ENCODE data around the gene DGAT2.

Gene DGAT2

DNA sequence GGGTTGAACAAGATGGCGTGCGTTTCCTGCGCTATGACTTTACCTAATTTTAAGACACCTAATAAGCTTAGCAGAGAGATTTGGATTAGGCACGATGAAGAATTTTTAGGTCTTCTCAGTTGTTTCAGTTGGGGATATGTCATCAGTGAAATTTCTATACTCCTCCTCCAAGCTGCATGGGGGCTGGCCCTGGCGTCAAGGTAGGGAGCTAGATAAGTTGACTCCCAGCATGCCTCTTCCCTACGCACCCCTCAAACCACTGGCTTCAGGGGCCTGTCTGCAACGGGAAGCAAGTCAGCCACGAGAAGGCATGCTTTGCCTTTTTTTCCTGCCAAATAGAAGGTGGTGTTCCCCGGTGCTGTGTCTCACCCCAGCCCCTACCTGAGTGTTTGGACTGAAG, 13.3 kb downstream of the DGAT2 start:
- no peak for DNase-seq

DNA sequence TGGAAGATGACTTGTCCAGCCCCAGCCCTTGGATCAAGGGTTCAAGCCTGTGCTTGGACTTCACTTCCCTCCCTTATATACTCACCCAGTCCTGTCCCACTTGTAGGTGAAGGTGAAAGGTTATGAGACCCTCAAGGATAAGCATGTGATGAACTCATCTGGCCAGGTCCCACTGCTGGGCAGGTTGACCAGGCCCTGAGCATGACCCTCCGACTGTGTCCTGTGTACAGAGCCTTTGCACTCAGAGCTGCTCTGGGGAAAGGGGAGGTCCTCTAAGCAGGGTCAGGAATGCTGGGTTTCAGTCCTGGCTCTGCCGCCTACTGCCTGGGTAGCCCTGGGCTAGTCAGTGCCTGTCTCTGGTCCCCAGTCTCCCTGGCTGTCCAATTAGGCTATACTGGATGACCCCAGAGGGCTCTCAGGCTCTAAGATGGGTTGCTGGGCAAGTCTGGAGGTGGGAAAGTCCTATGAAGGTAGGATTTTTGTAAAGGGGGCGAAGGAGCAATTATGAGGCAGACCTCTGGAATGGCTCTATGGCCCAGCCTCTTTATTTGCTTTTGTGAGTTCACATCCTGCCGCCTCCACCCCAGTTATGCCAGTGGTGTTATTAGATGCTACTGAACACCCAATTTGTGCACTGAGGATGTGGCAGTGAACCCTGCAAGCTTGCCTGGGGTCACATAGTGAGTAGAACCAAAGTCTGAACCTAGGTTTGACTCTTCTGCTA, 14.1 kb downstream of the DGAT2 start:
- DNase-seq: no peak

DNA sequence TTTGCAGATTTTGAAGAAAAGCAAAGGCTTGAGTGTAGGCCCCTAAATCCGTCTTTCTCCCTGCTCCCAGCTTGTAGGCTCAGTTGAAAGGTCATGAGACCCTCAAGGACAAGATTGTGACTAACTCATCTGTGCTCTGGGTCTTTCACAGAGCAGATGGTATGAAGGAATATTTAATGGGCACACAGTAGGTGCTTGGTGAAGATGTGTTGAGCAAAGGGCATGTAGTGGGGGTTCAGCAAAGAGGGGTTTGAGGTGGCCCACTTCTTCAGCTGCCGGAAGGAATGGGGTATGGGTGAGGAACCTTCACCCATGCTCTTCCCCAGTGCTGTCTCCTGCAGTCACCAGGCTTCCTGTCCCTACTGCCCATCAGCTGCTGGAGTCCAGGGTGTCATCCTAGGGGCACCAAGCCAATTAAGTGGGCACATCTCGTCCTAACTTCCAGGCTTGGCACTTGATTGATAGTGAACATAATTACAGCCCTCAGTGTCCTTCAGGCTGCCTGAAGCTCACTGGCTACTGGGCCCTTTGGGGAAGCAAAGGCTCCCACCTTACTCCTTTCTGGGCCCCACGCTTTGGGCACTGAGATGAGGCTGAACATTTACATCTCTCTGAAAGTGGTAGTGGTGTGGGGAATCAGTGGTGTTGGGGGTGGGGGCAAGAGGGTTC, 15.0 kb downstream of the DGAT2 start:
- no peak for DNase-seq

DNA sequence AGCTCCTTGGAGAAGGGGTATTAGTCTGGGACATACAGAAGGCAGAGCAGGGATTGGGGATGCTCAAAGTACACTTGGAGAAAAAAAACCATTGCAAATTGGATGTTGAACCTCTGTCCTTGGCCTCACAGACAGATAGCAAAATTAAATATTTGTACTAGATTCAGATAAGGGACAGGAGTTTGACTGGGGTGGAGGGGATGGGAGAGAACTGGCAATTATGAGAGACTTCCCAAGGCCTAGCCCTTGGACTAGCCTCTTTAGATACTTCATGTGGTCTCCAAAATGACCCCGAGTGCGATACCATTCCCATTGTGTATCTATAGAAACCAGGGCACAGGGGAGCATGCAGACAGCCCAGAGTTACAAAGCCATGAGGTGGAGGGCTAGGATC, 15.5 kb downstream of the DGAT2 start:
- DNase-seq: no peak

DNA sequence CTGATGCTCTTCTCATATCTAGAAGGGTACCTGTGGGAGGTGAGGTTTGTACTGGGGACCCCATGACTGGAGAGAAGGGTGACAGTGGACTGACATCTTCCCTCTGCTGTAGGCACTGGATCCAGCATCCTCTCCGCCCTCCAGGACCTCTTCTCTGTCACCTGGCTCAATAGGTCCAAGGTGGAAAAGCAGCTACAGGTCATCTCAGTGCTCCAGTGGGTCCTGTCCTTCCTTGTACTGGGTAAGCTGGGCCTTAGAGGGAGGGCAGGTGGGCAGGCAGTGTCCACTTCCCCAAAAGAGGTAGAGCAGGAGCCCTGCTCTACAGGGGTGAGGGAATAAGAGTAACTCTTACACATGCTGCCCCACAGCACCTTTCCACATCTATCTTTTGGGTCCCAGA, 15.9 kb downstream of the DGAT2 start:
- no peak for DNase-seq

DNA sequence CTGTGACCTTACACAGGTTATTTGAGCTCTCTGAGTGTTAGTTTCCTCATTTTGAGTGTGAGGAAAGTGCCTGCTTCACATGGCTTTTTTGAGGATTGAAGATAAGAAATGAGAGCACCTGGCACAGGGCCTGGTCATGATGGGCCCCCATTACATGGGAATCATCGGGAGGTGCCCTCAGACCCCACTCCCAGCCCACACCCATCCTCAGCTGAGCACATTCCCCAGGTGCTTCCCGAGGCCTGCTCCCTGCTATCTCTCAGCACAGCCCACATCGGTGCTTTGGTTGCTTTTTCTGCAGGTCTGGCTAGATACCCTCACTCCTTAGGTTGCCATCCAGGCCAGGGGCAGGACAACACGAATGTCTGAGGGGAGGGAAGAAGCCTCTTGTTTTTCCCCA, 16.6 kb downstream of the DGAT2 start:
- no peak for DNase-seq

DNA sequence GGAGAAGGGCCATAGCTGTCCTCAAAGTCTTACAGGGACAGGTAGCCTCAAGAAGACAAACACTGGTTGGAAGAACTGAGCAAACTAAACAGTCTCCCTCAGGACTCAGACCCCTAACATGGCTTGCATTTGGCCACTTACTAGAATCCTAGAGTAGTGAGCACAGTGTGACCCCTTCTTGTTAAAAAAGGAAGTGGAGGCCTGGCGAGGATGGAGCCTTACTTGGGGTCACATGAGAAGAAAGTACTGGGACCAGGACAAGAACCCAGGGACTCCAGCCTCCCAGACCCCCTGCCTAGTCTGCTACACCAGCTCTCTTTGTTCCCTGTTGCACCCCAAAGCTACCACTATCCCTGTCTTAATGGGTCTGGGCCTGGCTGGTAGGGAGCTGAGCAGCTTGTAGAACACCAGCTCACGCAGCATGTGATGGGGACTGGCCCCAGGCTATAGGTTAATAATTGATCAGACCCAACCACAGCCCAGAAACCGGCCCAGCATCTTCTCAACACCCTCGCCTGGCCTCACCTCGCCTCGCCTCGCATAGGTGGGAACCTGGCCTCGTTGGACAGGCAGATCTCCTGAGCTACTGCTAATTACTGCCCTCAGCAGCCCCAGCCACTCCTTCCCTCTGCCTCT, 17.6 kb downstream of the DGAT2 start:
- DNase-seq: no peak

DNA sequence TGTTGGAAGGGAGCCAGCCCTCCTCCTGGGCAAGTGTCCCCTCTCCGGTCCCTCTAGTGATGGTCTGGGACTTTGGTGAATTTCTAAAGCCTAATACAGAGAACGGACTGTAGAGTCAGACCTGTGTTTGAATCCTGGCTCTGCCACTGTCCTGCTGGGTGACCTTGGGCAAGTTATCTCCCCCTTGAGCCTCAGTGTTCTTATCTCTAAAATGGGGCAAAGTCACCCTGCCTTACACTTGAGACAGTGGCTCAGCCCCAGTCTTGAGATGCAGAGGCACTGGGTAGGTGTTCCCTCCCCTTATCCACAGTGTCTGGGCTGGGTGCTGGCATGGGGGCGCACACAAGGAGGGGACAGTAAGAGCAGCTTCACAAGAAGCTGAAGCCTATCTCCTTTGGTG, 20.9 kb downstream of the DGAT2 start:
- no peak for DNase-seq

DNA sequence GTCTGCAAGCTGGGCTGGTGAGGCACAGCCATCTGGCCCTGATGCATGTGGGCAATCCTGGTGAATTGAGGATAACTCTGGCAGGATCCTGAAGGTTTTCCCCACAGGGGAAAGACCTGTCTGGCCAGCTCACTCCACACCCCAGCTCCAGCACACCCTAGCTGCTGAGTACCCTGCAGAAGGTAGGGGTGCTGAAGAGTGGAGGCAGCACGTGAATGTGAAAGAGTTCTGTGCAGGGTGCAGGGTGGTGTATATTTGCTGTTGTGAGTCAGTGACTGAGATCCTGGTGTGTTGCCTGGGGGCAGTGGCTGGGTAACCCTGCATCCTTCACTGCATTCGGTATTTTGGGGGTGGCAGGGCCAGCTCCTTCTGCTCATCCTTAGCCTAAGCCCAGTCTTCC, 22.4 kb downstream of the DGAT2 start:
- no peak for DNase-seq

DNA sequence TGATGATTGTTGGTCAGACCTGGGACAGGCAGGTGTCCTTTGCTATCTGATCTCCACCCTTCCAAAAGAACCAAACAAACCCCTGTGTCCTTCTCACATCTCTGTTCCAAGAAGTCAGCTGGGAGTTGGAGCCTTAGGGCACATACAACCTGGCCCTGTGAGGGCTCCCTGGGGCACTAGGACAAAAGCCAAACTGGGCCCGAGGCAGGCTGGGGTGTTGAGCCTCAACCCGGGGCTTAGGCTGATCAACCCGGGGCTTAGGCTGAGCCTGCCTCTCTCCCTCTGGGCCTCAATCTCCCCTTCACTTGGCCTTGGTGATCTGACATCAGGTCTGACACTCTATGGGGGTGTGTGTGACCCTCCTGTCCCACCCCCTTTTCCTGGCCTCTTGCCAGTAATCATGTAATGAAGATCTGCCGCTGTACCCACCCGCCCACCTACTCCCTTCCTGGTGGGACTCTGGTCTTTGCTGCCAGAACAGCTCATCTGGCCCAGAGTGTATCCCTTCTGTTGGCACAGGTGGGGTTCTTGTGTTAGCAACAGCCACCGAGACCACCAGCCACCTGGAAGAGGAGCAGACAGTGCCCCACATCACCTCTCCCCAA, 23.7 kb downstream of the DGAT2 start:
- DNase-seq: no peak

DNA sequence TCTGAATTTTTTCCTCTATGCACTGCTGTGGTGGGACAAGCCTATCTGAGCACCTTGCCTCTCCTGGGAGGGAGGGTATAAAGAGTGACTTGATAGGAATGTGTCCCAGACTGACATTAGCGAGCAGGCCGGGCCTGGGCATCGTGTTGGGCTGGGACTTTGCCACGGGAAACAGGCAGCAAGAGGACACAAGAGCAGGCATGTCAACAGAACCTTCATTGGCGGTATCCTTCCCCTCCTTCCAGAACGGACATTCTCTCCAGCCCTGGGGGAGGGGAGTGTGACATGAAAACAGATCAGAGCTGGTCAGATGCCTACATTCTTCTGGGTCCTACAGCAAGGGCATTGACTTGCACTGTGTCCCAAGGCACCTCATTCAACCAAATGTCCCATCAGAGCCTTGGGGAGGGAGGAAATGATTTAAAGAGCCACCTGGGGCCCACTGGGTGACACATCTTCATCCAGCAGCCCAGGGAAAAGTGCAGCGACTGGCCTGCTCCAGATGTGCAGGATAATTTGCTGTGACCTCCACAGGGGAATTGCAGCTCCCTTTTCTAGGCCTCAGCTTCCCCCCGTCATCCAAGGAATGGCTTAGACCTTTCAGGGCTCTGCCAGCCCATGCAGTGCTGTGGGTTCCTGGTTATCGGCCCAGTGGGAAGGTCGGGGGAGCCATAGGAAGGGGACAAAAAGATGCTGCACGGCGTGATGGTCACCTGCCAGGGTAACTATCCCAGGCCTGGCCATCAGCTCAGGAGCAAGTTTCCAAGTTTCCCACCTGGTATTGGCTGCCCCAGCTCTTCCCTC, 24.6 kb downstream of the DGAT2 start:
- DNase-seq: no peak

DNA sequence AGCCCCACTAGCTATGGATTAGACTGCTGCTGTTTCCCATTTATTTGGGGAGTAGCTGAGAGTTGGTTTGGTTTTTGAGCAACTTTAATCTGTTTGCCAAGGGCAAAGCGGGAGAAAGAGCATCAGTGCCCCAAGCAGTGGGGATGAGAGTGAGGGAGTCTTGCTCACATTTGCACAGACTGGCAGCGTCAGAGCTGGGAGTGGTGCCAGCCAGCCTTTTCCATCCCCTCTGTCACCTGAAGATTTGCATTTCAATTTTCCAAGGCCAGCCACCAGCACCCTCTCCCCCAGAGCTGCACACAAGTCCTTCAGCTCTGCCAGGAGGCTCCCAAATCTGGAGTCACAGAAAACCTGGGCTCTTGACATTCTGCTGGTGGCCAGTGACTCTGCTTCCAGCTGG, 25.4 kb downstream of the DGAT2 start:
- no peak for DNase-seq

DNA sequence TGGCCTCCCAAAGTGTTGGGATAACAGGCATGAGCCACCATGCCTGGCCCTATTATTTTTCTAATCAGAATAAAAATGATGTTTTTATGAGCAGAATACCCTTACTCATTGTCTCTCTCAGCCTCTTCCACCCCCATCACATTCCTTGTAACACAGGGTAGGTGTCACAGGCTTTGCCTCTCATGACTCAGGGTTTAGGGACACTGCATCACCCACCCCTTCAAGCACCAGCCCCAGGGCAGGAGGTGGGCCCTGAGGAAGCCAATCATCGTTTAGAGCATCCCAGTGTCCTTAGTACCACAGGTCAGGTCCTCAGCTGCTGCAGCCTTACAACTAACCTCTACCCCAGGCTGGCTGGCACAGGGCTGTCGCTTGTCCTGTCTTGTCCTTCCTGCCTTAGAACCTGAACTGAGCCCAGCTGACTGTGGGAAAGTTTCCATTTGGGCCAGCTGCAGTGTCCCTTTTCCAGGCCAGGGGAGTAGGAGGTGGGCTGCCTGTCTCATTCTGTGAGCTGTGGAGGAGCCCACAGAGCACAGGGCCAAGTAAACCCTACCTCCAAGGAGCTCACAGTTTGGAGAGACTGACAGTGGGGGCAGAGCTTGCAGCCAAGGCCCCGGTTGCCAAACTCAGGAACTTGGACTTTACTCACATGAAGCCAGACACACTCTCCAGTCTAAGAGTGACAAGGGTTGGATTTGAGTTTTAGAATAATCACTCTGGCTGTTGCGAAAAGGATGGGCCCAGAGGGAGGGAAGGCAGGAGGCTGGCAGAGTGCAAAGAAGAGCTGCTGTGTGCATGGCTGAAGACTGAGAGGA, 26.9 kb downstream of the DGAT2 start:
- DNase-seq: no peak

DNA sequence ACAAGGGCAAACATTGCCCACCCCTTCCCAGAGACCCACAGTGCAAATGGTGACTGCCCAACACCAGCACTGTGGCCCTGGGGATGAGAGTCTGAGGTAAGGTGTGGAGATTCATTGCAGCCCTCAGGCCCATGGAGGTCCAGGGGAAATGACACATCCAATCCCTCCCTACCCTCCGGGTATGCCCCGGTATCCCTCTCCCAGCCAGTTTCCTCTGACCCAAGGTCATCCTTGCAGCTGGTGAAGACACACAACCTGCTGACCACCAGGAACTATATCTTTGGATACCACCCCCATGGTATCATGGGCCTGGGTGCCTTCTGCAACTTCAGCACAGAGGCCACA, 27.5 kb downstream of the DGAT2 start:
- no peak for DNase-seq

DNA sequence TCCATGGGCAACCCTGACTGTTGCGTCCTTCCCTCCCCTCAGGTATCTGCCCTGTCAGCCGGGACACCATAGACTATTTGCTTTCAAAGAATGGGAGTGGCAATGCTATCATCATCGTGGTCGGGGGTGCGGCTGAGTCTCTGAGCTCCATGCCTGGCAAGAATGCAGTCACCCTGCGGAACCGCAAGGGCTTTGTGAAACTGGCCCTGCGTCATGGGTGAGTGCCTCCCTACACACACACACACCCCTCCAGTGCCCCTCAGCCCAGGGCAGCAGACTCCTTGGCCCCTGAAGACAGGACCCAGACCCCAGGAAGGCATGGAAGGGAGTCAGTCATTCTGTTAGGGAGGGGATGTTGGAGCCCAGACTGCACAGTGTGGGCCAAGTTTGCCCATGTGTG, 28.5 kb downstream of the DGAT2 start:
- no peak for DNase-seq

DNA sequence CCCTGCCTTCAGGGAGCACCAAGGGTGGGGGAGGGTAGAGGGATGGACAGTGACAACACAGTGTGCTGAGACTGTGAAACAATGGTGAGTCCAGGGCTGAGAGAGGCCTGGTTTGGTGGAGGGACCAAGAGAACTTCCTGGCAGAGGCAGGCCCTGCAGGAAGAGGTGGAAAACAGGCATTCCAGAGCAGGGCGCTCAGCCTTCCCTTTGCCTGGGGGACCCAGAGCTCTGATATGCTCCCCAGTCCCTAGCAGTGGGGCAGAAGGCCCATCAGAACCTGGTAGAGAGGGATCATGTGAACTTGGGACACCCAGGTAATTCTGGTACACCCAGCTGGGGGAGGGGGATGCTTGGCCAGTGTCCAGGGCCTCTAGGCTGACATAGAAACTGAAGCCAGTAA, 29.2 kb downstream of the DGAT2 start:
- DNase-seq: no peak

DNA sequence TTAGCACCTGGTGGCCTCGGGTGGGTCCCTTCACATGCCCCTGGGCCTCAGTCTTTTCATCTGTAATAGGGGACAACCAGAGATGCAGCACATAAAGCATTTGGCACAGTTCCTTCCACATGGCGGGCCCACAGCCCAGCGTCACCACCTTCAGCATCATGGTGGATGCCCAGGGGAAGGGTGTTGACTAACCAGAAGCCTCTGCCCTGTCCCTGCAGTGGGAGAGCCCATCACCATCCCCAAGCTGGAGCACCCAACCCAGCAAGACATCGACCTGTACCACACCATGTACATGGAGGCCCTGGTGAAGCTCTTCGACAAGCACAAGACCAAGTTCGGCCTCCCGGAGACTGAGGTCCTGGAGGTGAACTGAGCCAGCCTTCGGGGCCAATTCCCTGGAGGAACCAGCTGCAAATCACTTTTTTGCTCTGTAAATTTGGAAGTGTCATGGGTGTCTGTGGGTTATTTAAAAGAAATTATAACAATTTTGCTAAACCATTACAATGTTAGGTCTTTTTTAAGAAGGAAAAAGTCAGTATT, 31.6 kb downstream of the DGAT2 start:
- DNase-seq: no peak

DNA sequence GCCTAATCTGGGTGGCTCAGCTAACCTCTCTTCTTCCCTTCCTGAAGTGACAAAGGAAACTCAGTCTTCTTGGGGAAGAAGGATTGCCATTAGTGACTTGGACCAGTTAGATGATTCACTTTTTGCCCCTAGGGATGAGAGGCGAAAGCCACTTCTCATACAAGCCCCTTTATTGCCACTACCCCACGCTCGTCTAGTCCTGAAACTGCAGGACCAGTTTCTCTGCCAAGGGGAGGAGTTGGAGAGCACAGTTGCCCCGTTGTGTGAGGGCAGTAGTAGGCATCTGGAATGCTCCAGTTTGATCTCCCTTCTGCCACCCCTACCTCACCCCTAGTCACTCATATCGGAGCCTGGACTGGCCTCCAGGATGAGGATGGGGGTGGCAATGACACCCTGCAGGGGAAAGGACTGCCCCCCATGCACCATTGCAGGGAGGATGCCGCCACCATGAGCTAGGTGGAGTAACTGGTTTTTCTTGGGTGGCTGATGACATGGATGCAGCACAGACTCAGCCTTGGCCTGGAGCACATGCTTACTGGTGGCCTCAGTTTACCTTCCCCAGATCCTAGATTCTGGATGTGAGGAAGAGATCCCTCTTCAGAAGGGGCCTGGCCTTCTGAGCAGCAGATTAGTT, 32.3 kb downstream of the DGAT2 start:
- DNase-seq: no peak

DNA sequence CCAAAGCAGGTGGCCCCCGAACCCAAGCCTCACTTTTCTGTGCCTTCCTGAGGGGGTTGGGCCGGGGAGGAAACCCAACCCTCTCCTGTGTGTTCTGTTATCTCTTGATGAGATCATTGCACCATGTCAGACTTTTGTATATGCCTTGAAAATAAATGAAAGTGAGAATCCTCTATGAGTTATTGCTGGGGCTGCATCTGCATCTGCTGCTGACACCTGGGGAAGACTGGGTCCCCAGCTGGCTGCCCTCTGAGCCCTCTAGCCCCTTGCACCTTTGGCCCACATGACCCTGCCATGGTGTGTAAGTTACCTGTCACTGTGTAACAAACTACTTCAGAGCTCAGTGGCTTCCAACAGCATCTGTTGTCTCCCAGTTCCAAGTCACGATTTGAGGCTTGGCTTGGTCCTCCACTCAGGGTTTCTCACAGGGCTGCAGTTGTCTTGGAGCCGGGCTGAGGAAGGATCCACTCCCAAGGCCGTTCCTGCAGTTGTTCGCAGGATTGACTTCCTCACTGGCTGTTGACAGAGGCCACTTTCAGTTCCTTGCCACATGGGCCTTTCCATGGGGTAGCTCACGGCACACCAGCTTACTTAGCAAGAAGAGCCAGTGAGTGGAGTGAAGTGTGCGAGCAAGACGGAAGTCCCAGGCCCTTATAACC, 32.9 kb downstream of the DGAT2 start:
- peak; percentile 18 for DNase-seq

DNA sequence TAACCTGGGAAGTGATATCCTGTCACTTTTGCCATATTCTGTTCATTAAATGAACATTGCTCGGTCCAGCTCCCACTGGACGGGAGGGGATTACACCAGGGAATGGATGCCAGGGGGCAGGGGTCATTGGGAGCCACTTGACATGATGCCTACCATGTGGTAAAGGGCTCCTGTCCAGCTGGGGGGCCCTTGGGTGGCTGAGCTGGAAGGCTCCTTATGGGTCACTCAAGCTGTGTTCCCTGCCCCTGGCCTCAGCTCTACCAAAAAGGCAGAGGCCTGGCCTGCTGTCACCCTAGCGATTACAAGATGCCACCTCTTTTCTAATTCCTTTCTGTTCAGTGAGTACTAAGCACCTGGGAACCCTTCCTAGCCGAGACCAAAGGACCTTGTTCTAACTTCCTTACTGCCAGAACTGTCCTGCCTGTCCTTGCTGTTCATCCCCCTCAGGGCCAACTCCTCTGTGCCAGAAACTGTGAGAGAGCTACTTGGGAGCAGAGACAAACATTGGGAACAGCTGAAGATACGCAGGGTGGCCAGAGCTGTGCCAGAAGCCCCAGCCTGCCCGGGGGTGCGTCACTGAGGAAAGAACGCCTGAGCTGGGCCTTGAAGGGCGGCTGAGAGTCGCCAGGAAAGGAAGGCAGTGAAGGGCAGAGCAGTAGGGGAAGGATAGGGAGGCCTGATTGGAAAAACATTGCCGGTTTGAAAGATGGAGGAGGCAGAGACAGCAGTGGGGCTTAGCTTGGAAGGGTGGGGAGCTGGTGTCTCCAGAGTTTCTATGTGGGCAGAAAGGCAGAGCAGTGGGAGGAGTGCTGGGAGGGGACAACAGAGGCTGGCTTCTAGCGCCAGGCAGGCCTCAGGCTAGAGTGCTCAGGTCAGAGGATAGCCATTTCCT, 33.7 kb downstream of the DGAT2 start:
- no peak for DNase-seq

All from CD4-positive, alpha-beta T cell treated with Interferon gamma for 1 hour (primary cell).